Measurements from ENCODE around the gene SLC9A5. TPM values are rescaled to one million over a fixed set of nuclear protein-coding genes. Genes with fewer than 3 reads are reported as not detected.
A peak's percentile ranks its signal among the peaks of the same experiment; 100 is the strongest.

The SLC9A5 gene
- total RNA-seq, 2 donors from 2014 or later = 0.27 to 2.6 TPM

DNA sequence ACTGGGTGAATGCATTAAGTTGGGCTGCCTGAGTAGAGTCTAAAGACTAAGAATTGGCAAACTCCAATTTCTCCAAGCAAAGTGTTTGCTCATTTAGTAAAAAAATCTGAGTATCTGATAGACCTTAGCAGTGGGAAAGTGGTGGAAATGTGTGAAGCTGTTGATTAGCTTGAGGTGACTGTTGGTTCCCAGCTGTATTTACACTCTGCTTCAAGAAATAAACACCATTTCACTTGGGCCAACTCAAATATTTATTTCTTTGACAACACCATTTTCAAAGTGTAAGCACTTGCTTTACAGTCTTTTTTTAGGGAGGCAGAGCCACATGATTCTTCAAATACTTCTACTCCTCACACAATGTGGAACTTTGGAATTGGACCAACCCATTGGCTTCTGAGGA, 69.1 kb downstream of the SLC9A5 start:
- H3K36me3 ChIP-seq = no peaks in the 10 kb centered on the region
- no peak overlapping the region for H3K4me3 ChIP-seq

More for the DNA sequence above, 69.1 kb downstream of the SLC9A5 start:
- intact Hi-C loops (cut with DNase I) = no loop called here
- no peak for DNase-seq (ENCODE audit: low spot score)
- Histone ChIP-seq H3K9me3 (no peaks in the 10 kb centered on the region), H3K4me1 (replicated peaks) (no peaks in the 10 kb centered on the region), H3K27me3 (replicated peaks; ENCODE audit: insufficient read depth) (no peaks in the 10 kb centered on the region), H3K27ac (no peak overlapping the region)
- TF ChIP-seq CTCF (IDR thresholded peaks at IDR 0.05) (no peak), POLR2AphosphoS5 (IDR thresholded peaks at IDR 0.05) (no peak), POLR2A (IDR thresholded peaks at IDR 0.05) (no peak)

MicroRNAs encoded within 50 kb of the gene (microRNA counts, 767-probe panel; counts per million panel counts)
- microRNA hsa-miR-328 = 431 to 1,799 counts per million in 2 donors

Small RNAs within 50 kb of the gene (microRNA-seq; reads per million reads assigned to microRNA genes)
- gene MIR328 = 414 reads per million, percentile 84 among the genes with 10 or more reads in this experiment

Small RNAs within 50 kb of the gene (small RNA-seq; reads per million reads assigned to genes)
- gene MIR328 = 8.5 to 21.2 reads per million in 2 donors

Other genes starting within 250 kb of the SLC9A5 start
- gene CBFB, start 219.8 kb upstream of the SLC9A5 start, total RNA-seq = 10 to 100 TPM; 27.0 to 46.2 TPM
- 10 to 100 TPM; 30.1 to 31.9 TPM for gene PHAF1, start 139.0 kb upstream of the SLC9A5 start, total RNA-seq
- 10 to 100 TPM; 32.1 to 37.3 TPM for gene B3GNT9, start 98.0 kb upstream of the SLC9A5 start, total RNA-seq
- gene TRADD, start 89.1 kb upstream of the SLC9A5 start, total RNA-seq = 10 to 100 TPM; 33.3 to 56.3 TPM
- gene FBXL8, start 89.0 kb upstream of the SLC9A5 start, total RNA-seq = 100 to 1,000 TPM in 1 of 2 donors, 10 to 100 TPM in 1; 67.9 to 124 TPM
- 100 to 1,000 TPM; 109 to 137 TPM for gene HSF4, start 84.2 kb upstream of the SLC9A5 start, total RNA-seq
- gene NOL3, start 78.4 kb upstream of the SLC9A5 start, total RNA-seq = 100 to 1,000 TPM in 1 of 2 donors, 10 to 100 TPM in 1; 60.8 to 129 TPM
- gene MATCAP1, start 65.0 kb upstream of the SLC9A5 start, total RNA-seq = 10 to 100 TPM; 13.9 to 28.9 TPM
- gene EXOC3L1, start 58.8 kb upstream of the SLC9A5 start, total RNA-seq = 1 to 10 TPM; 1.1 to 8.2 TPM
- 100 to 1,000 TPM in 1 of 2 donors, 10 to 100 TPM in 1; 91.6 to 105 TPM for gene E2F4, start 56.8 kb upstream of the SLC9A5 start, total RNA-seq
- 10 to 100 TPM; 24.8 to 36.7 TPM for gene ELMO3, start 49.8 kb upstream of the SLC9A5 start, total RNA-seq
- 10 to 100 TPM; 39.1 to 57.1 TPM for gene TMEM208, start 21.8 kb upstream of the SLC9A5 start, total RNA-seq
- 10 to 100 TPM; 11.2 to 46.1 TPM for gene FHOD1, start 1.5 kb upstream of the SLC9A5 start, total RNA-seq
- 10 to 100 TPM in 1 of 2 donors, 1 to 10 TPM in 1; 7.7 to 57.8 TPM for gene PLEKHG4, start 30.6 kb downstream of the SLC9A5 start, total RNA-seq
- 1 to 10 TPM in 1 of 2 donors, not detected in 1; 7.0 TPM for gene KCTD19, start 77.8 kb downstream of the SLC9A5 start, total RNA-seq
- gene LRRC36, start 77.8 kb downstream of the SLC9A5 start, total RNA-seq = 1 to 10 TPM in 1 of 2 donors, not detected in 1; 4.6 TPM
- gene TPPP3, start 144.5 kb downstream of the SLC9A5 start, total RNA-seq = 1 to 10 TPM; 3.4 to 10.0 TPM
- gene ZDHHC1, start 167.5 kb downstream of the SLC9A5 start, total RNA-seq = 10 to 100 TPM; 20.3 to 69.8 TPM
- 10 to 100 TPM; 11.4 to 35.6 TPM for gene HSD11B2, start 182.1 kb downstream of the SLC9A5 start, total RNA-seq
- gene ATP6V0D1, start 232.2 kb downstream of the SLC9A5 start, total RNA-seq = 100 to 1,000 TPM in 1 of 2 donors, 10 to 100 TPM in 1; 98.3 to 138 TPM
- 1 to 10 TPM in 1 of 2 donors, not detected in 1; 1.5 TPM for gene AGRP, start 234.6 kb downstream of the SLC9A5 start, total RNA-seq